Heart left ventricle (tissue), 13 donors: ENCODE results near the gene RNLS.

Experiments
- POLR2A ChIP-seq, 2 donors: fragments of 450-650 bp; IDR thresholded peaks; one replicate each; pipeline ENCODE4 v1.6.1; 2017; ENCODE audit warnings: antibody characterized with exemption in 2 of 2, mild to moderate bottlenecking in 2 of 2, moderate library complexity in 2 of 2
- TF ChIP-seq, protein P1 (sequence below), 12 donors: fragments of 200-600 bp; sonication (generic) in 4 of 12; IDR thresholded peaks; one replicate each; pipeline versions ENCODE4 v1.5.0 to v1.8.0; 2018 to 2022; ENCODE audit warnings: antibody characterized with exemption in 12 of 12, mild to moderate bottlenecking in 5 of 12
- donor health status: ischemic (EF 13 %, LVEDD 7.1; RV severe dilation, severe dysfunction).
- donor health status: DM: no; HTN: yes; CAD: no.
- donor health status: DM: no; HTN: no; CAD: no.
- donor health status: ischemic (EF 25% LVEDD 6.9; RV normal size, moderate dysfunction).
- donor health status: ischemic (EF 25% LVEDD 5.7; RV mildly dilated, moderate dysfunction).
- donor health status: ischemic (EF 35%, LVEDD 5.7; RV mildly dilated, moderate dysfunction).
- donor health status: nonischemic (EF 11% LVEDD 7.7; RV severe dilation, severe dysfunction).
- donor health status: DM: yes; HTN: yes; CAD: no.
- donor health status: PGD.
- donor health status: ischemic (EF 29% LVEDD 5.4; RV normal size, mild dysfunction).
- donor health status: nonischemic (EF 23%, LVEDD 6.1; RV moderate dilation, normal function).

DNA sequence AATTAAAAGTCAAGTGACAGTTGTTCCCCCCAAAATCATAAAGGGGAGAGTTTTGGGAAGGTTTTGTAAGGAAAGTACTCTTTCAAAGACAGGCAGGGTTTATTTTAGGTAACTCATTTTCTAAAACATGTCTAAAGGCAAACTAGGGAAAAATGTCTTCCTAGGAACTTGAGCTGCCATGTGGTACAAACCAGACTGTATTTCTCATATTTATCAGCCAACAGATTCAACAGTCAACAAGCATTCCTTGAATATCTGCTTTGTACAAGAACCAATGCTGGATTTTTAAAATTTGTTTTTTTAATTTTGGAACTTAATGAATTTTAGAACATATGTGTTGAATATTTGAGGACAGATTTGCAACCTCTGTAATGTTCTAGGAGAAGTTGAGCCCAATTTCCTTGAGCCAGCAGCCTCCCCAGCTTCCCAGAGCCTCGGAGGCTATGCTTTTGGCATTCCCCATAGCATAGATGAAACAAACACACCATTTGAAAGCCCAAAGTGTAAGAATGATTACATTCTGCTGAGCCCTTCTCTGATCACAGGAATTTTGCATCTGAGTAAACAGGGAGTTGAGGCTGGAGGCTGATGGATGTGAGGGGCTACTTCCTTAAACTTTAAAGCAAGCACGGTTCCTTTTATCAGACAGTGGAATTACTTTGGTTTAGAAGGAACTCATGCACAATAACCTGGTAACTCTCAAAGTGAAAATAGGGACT is 345.1 kb downstream of the RNLS start:
- TF ChIP-seq, protein P1, sequence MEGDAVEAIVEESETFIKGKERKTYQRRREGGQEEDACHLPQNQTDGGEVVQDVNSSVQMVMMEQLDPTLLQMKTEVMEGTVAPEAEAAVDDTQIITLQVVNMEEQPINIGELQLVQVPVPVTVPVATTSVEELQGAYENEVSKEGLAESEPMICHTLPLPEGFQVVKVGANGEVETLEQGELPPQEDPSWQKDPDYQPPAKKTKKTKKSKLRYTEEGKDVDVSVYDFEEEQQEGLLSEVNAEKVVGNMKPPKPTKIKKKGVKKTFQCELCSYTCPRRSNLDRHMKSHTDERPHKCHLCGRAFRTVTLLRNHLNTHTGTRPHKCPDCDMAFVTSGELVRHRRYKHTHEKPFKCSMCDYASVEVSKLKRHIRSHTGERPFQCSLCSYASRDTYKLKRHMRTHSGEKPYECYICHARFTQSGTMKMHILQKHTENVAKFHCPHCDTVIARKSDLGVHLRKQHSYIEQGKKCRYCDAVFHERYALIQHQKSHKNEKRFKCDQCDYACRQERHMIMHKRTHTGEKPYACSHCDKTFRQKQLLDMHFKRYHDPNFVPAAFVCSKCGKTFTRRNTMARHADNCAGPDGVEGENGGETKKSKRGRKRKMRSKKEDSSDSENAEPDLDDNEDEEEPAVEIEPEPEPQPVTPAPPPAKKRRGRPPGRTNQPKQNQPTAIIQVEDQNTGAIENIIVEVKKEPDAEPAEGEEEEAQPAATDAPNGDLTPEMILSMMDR (IDR thresholded peaks at IDR 0.05), result no peak
- no peak for TF ChIP-seq POLR2A (IDR thresholded peaks at IDR 0.05)
